Osteocyte (in vitro differentiated cells): ENCODE measurements around the gene BRD8. TPM values are rescaled to one million over a fixed set of nuclear protein-coding genes. Genes with fewer than 3 reads are reported as not detected.

ENCODE experiments used
- DNase-seq: peaks from one replicate; pipeline ENCODE4 v3.0.0; 2021; ENCODE audit warnings: mixed read lengths; ENCODE audit not compliant: unreplicated experiment; ENCODE audit errors: extremely low spot score
- H3K27ac Mint-ChIP-seq: one replicate; pipeline ENCODE4 v1.8.0; 2021; ENCODE audit warnings: mild to moderate bottlenecking, mixed read lengths; ENCODE audit not compliant: unreplicated experiment
- H3K27me3 Mint-ChIP-seq: one replicate; pipeline ENCODE4 v1.8.0; 2021; ENCODE audit warnings: mixed read lengths; ENCODE audit not compliant: unreplicated experiment
- H3K36me3 Mint-ChIP-seq: one replicate; pipeline ENCODE4 v1.8.0; 2021; ENCODE audit warnings: mixed read lengths; ENCODE audit not compliant: unreplicated experiment
- H3K4me1 Mint-ChIP-seq: one replicate; pipeline ENCODE4 v1.8.0; 2021; ENCODE audit warnings: mixed read lengths; ENCODE audit not compliant: unreplicated experiment
- H3K4me3 Mint-ChIP-seq: one replicate; pipeline ENCODE4 v1.8.0; 2021; ENCODE audit warnings: mild to moderate bottlenecking, moderate library complexity, mixed read lengths; ENCODE audit not compliant: unreplicated experiment
- H3K9me3 Mint-ChIP-seq: one replicate; pipeline ENCODE4 v1.8.0; 2021; ENCODE audit warnings: mixed read lengths; ENCODE audit not compliant: unreplicated experiment
- total RNA-seq: library from RNA; stranded (reverse); gene quantifications from 2 replicates; pipeline ENCODE4 v1.2.1, GENCODE V29; 2021
- TF ChIP-seq, protein P1 (sequence below): fragments of 200-600 bp; sonication (generic); IDR thresholded peaks from 2 replicates; pipeline ENCODE4 v1.5.0; 2021; ENCODE audit warnings: antibody characterized with exemption, mild to moderate bottlenecking, moderate library complexity

Gene BRD8
- total RNA-seq, 1 donor from 2014 or later: 68.3 TPM

DNA sequence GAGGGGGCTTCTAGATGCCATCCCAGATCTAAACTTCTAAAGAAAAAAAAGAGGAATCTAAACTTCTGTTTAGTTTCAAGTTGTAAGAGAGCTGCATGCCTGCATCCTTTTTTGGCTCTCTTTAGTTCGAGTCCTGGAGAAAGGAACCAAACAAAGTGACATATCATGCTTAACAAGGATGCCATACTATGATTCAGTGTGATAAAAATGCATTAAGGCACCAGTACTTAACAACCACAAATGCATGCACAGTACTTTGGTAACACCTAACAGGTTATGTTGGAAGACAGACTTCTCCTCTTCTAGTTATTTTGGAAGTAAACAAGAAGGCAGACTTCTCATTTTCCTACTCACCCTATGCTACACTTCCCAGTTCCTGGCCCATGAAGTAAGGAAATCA, 66.5 kb downstream of the BRD8 start:
- no peak overlapping the region for H3K27ac Mint-ChIP-seq
- no peaks in the 10 kb centered on the region for H3K9me3 Mint-ChIP-seq
- TF ChIP-seq, protein P1, sequence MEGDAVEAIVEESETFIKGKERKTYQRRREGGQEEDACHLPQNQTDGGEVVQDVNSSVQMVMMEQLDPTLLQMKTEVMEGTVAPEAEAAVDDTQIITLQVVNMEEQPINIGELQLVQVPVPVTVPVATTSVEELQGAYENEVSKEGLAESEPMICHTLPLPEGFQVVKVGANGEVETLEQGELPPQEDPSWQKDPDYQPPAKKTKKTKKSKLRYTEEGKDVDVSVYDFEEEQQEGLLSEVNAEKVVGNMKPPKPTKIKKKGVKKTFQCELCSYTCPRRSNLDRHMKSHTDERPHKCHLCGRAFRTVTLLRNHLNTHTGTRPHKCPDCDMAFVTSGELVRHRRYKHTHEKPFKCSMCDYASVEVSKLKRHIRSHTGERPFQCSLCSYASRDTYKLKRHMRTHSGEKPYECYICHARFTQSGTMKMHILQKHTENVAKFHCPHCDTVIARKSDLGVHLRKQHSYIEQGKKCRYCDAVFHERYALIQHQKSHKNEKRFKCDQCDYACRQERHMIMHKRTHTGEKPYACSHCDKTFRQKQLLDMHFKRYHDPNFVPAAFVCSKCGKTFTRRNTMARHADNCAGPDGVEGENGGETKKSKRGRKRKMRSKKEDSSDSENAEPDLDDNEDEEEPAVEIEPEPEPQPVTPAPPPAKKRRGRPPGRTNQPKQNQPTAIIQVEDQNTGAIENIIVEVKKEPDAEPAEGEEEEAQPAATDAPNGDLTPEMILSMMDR: no peak
- peaks cover 2% of the 10 kb centered on the region for H3K4me1 Mint-ChIP-seq
- H3K4me3 Mint-ChIP-seq: no peak overlapping the region
- no peak for DNase-seq
- H3K36me3 Mint-ChIP-seq: no peaks in the 10 kb centered on the region
- H3K27me3 Mint-ChIP-seq: peaks cover 21% of the 10 kb centered on the region

DNA sequence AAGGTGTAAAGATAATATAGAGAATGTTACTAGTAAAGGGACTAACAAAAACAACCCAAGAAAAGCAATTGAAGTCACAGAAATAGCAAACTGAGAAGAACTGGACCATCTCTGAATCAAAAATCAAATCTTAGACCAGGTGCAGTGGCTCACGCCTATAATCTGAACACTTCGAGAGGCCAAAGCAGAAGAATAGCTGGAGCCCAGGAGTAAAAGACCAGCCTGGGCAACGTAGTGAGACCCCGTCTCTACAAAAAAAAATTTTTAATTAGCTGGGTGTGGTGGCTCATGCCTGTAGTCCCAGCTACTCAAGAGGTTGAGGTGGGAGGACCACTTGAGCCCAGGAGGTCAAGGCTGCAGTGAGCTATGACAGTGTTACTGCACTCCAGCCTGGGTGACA, 67.2 kb downstream of the BRD8 start:
- Mint-ChIP-seq H3K4me1 (peaks cover 2% of the 10 kb centered on the region), H3K9me3 (no peaks in the 10 kb centered on the region), H3K27ac (no peak overlapping the region), H3K36me3 (no peaks in the 10 kb centered on the region), H3K27me3 (peaks cover 18% of the 10 kb centered on the region), H3K4me3 (no peak overlapping the region)
- TF ChIP-seq, protein P1: no peak
- no peak for DNase-seq

DNA sequence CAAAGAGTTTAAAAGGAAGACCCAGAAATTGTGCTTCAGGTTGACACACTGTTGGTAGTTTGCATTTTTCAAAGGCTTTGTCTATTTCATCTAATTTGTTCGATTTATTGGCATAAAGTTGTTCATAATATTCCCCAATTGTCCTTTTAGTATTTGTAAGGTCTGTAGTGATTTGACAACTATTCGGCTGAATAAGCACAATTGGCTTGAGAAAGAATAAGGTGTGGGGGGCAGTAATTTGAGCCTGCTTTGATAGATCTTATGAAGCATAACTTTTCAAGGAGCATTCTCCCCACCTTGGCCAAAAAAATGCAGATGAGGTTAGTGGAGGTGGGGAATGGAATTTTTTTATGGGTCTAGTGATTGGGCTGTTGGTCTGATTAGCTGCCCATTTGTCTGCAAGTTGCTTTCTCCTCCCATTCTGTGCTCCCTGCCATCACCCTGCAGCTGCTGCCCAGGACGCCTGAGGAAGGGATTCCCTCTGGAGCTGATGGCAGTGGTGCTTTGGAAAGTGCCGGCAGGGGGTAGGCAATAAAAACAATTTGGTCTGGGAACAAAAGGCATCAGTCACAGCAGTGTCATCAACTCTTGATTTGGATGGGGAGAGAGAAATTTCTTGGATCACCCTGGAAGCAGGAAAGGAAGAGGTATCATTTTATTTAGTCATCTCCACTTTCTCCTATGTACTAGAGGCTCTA, 68.0 kb downstream of the BRD8 start:
- Mint-ChIP-seq H3K4me1 (peaks cover 2% of the 10 kb centered on the region), H3K27ac (no peak overlapping the region), H3K4me3 (no peak overlapping the region), H3K9me3 (no peaks in the 10 kb centered on the region), H3K27me3 (peaks cover 15% of the 10 kb centered on the region), H3K36me3 (no peaks in the 10 kb centered on the region)
- TF ChIP-seq, protein P1: no peak
- no peak for DNase-seq

DNA sequence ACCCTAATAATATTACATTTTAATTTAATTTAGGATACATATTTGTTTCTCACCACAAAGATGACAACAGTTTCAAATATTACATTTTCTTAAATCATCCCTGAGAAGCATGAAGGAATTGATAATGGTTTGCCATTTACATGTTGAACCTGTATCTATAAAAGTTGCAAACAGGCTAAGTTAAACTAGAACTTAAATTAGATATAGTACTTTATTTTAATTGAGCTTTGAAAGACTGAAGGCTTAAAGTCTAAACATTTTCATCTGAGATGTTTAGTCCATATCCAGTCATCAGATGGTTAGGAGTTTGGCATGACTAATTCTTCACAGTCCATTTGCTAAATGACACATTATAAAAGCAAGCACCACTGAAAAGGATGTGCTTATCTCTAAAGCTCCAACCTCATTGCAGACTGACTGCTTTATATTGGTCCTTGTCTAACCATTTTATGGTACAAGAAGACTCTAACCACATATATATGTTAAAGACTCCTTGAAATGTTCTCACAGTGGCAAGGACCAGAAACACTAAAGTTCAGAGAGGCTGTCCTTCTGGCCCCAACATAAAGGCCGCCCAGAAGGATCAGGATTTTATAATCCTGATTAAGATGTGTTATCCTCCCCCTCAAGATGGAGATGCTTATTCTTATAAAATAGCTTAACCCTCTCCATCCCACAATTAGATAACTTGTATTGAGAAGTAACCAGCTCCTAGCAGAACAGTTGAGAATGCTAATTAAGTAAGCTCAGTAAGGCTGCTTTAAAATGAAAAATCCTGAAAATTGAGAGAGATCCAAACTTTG, 68.8 kb downstream of the BRD8 start:
- Mint-ChIP-seq H3K9me3 (no peaks in the 10 kb centered on the region), H3K36me3 (no peaks in the 10 kb centered on the region), H3K4me1 (peaks cover 2% of the 10 kb centered on the region), H3K4me3 (no peak overlapping the region), H3K27ac (no peak overlapping the region), H3K27me3 (peaks cover 15% of the 10 kb centered on the region)
- DNase-seq: no peak
- TF ChIP-seq, protein P1: no peak

DNA sequence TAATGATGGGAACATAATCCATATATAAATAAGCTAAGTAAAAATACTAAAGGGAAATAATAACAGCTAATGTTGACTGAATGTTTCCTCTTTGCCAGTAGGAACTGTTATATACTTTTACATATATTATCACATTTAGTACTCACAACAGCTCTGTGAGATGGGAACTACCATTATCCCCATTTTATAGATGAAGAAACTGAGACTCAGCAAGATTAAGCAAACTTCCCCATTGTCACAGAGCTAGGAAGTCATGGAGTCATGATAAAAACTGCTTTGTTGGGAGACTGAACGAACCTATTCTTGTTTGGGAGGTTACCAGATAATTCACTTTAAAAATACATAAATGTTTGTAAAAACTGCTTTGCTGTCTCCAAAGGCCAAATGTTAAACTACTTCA, 71.2 kb downstream of the BRD8 start:
- no peaks in the 10 kb centered on the region for H3K36me3 Mint-ChIP-seq
- no peak for DNase-seq
- no peak overlapping the region for H3K4me3 Mint-ChIP-seq
- H3K9me3 Mint-ChIP-seq: no peaks in the 10 kb centered on the region
- peaks cover 2% of the 10 kb centered on the region for H3K4me1 Mint-ChIP-seq
- peaks cover 32% of the 10 kb centered on the region for H3K27me3 Mint-ChIP-seq
- H3K27ac Mint-ChIP-seq: no peak overlapping the region
- TF ChIP-seq, protein P1: no peak
